Mesenchymal stem cell (in vitro differentiated cells and primary cell): Measurements from ENCODE around the gene SGPP2.

ENCODE experiments used
- DNase-seq: peaks from one replicate; pipeline ENCODE4 v3.0.0-alpha.2; 2013
- H2AFZ ChIP-seq: one replicate; pipeline ENCODE4 v1.6.1; 2013; ENCODE audit warnings: low read depth, mild to moderate bottlenecking, control low read depth, inconsistent platforms, low read length, moderate library complexity
- H2AK5ac ChIP-seq: 2 replicates; pipeline ENCODE4 v1.6.1; 2013; ENCODE audit warnings: low read length, moderate library complexity, mild to moderate bottlenecking, inconsistent platforms; ENCODE audit not compliant: severe bottlenecking
- H2BK120ac ChIP-seq: one replicate; pipeline ENCODE4 v1.6.1; 2013; ENCODE audit warnings: low read depth, mild to moderate bottlenecking, inconsistent platforms, low read length, moderate library complexity
- H2BK12ac ChIP-seq, 2 experiments: one replicate each; pipeline ENCODE4 v1.6.1; 2013; ENCODE audit warnings: inconsistent platforms in 2 of 2, low read length in 2 of 2, mild to moderate bottlenecking in 2 of 2, moderate library complexity in 2 of 2, control low read depth in 1 of 2
- H2BK15ac ChIP-seq: one replicate; pipeline ENCODE4 v1.6.1; 2013; ENCODE audit warnings: mild to moderate bottlenecking, low read depth, inconsistent platforms; ENCODE audit not compliant: poor library complexity, severe bottlenecking
- H2BK5ac ChIP-seq: 2 replicates; pipeline ENCODE4 v1.6.1; 2013; ENCODE audit warnings: low read depth, mild to moderate bottlenecking, low read length, control low read depth, inconsistent platforms; ENCODE audit not compliant: poor library complexity, severe bottlenecking
- H3K14ac ChIP-seq, 2 experiments: one replicate each; pipeline ENCODE4 v1.6.1; 2013; ENCODE audit warnings: inconsistent platforms in 2 of 2, low read length in 2 of 2, control low read depth in 1 of 2, mild to moderate bottlenecking in 1 of 2, moderate library complexity in 1 of 2
- H3K18ac ChIP-seq, 2 experiments: one replicate each; pipeline ENCODE4 v1.6.1; 2013; ENCODE audit warnings: inconsistent platforms in 2 of 2, low read length in 2 of 2, control low read depth in 1 of 2, low read depth in 1 of 2, mild to moderate bottlenecking in 1 of 2
- H3K23ac ChIP-seq, 2 experiments: one replicate each; pipeline ENCODE4 v1.6.1; 2013; ENCODE audit warnings: inconsistent platforms in 2 of 2, low read length in 2 of 2, mild to moderate bottlenecking in 2 of 2, moderate library complexity in 2 of 2, control low read depth in 1 of 2
- H3K27ac ChIP-seq: 2 replicates; pipeline ENCODE4 v1.5.1; 2013; ENCODE audit warnings: mild to moderate bottlenecking, moderate library complexity, low read length, control low read depth, inconsistent platforms; ENCODE audit not compliant: poor library complexity, severe bottlenecking
- H3K27me3 ChIP-seq, 2 experiments: 2 replicates each; pipeline versions ENCODE4 v1.6.1 to v1.7.0; 2013; ENCODE audit warnings: low read length in 2 of 2, mild to moderate bottlenecking in 2 of 2, moderate library complexity in 2 of 2, control low read depth in 1 of 2, inconsistent platforms in 1 of 2; ENCODE audit not compliant: control insufficient read depth in 1 of 2, insufficient read depth in 1 of 2
- H3K36me3 ChIP-seq, 2 experiments: 2 replicates each; pipeline versions ENCODE4 v1.6.1 to v1.7.0; 2013; ENCODE audit warnings: low read length in 2 of 2, control low read depth in 1 of 2, inconsistent platforms in 1 of 2, low read depth in 1 of 2, mild to moderate bottlenecking in 1 of 2; ENCODE audit not compliant: insufficient read depth in 2 of 2, control insufficient read depth in 1 of 2
- H3K4ac ChIP-seq, 2 experiments: one replicate each; pipeline ENCODE4 v1.6.1; 2013; ENCODE audit warnings: inconsistent platforms in 2 of 2, low read length in 2 of 2, mild to moderate bottlenecking in 2 of 2, moderate library complexity in 2 of 2, control low read depth in 1 of 2, low read depth in 1 of 2
- H3K4me1 ChIP-seq: 2 replicates; pipeline ENCODE4 v1.6.1; 2013; ENCODE audit warnings: low read depth, low read length, control low read depth; ENCODE audit not compliant: control insufficient read depth, insufficient read depth
- H3K4me2 ChIP-seq: 2 replicates; pipeline ENCODE4 v1.6.1; 2013; ENCODE audit warnings: low read length, mild to moderate bottlenecking, inconsistent platforms; ENCODE audit not compliant: poor library complexity, severe bottlenecking
- H3K4me3 ChIP-seq, 2 experiments: 2 replicates each; pipeline versions ENCODE4 v1.5.1 to v1.7.0; 2013; ENCODE audit warnings: low read length in 2 of 2, mild to moderate bottlenecking in 2 of 2, control low read depth in 1 of 2, low read depth in 1 of 2; ENCODE audit not compliant: insufficient read depth in 1 of 2
- H3K79me1 ChIP-seq: replicated peaks from 2 replicates; pipeline ENCODE4 v1.6.1; 2013; ENCODE audit warnings: mild to moderate bottlenecking, control low read depth, low read length, inconsistent platforms; ENCODE audit not compliant: poor library complexity, severe bottlenecking
- H3K9ac ChIP-seq: 2 replicates; pipeline ENCODE4 v1.7.0; 2013; ENCODE audit warnings: mild to moderate bottlenecking, low read length, moderate library complexity
- H3K9me3 ChIP-seq: 2 replicates; pipeline ENCODE4 v1.7.0; 2013; ENCODE audit warnings: mild to moderate bottlenecking, low read length; ENCODE audit not compliant: control insufficient read depth
- H4K8ac ChIP-seq: one replicate; pipeline ENCODE4 v1.6.1; 2013; ENCODE audit warnings: inconsistent platforms, mild to moderate bottlenecking, low read length, moderate library complexity
- H4K91ac ChIP-seq: one replicate; pipeline ENCODE4 v1.6.1; 2013; ENCODE audit warnings: mild to moderate bottlenecking, low read length, inconsistent platforms
- WGBS: methylation state at CpG from one replicate; pipeline ENCODE4 v1.1.7; 2013; ENCODE audit warnings: mixed read lengths; 5-methylcytosine and 5-hydroxymethylcytosine counted together

Gene SGPP2

DNA sequence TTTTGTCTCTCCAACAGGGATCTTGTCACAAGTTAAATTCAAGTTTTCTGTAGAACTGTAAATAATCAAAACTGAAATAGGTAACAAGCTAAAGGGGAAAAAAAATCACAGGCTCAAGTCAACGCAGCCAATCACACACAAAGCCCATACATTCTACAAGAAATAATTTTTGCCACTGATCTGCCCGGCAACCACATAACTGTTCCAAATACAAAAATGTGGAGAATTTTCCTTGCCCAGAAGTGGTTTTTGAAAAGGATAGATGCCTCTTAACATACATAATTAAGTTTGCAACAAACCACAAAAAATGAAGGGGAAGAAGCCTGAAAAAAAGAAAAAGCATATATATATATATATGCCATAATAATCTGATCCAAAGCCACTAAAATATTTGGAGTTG lies 171.2 kb downstream of the SGPP2 start:
- WGBS = no CpG with 5 or more reads among the region's 2 CpGs
- H2BK5ac ChIP-seq = no peak overlapping the region

DNA sequence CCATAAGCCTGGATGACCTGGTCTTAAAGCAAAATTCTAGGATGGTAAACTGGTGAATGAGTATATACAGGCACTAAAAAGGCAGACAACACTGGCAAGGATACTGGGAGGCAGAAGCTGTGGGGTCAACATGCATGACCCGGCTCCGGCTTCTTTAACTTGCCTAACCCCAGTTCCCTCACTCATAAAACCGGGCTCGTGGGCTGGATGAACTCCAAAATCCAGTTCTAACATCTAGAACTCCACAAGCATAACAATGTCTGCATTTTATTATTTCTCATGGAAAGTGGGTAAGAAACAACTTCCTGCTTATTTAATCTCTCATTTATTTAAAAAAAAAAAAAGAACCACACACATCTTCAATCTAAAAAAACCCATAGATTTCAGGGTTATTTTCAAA lies 174.3 kb downstream of the SGPP2 start:
- H3K4me2 ChIP-seq = no peak overlapping the region
- no peak overlapping the region for H3K27ac ChIP-seq
- no peak overlapping the region for H3K9ac ChIP-seq
- no peak for DNase-seq
- no peak overlapping the region for H2BK15ac ChIP-seq
- H3K4me1 ChIP-seq = no peaks in the 10 kb centered on the region
- H3K23ac ChIP-seq = no peak overlapping the region
- no peaks in the 10 kb centered on the region for H3K27me3 ChIP-seq
- no peak overlapping the region for H2AK5ac ChIP-seq
- no peak overlapping the region for H2BK5ac ChIP-seq
- H3K4ac ChIP-seq = no peak overlapping the region
- no peak overlapping the region for H2AFZ ChIP-seq
- H3K79me1 ChIP-seq = peaks cover 8% of the 10 kb centered on the region
- no peak overlapping the region for H4K91ac ChIP-seq
- H3K18ac ChIP-seq = no peak overlapping the region
- H3K4me3 ChIP-seq = no peak overlapping the region
- WGBS = 92% methylated on average over 4 of the region's 4 CpGs
- no peak overlapping the region for H2BK120ac ChIP-seq
- peak overlapping the region in 1 of 2 experiments; percentile 3 for H2BK12ac ChIP-seq
- peaks cover 1 to 42% of the 10 kb centered on the region in 2 experiments for H3K36me3 ChIP-seq
- H3K14ac ChIP-seq = no peak overlapping the region
- H3K9me3 ChIP-seq = no peaks in the 10 kb centered on the region
- H4K8ac ChIP-seq = no peak overlapping the region

More for the DNA sequence above, 171.2 kb downstream of the SGPP2 start:
- Histone ChIP-seq H3K18ac (no peak overlapping the region), H3K27me3 (no peaks in the 10 kb centered on the region), H2AFZ (no peak overlapping the region), H4K8ac (no peak overlapping the region), H3K79me1 (peaks cover 9% of the 10 kb centered on the region), H3K9ac (no peak overlapping the region), H3K4me2 (no peak overlapping the region), H3K4me1 (no peaks in the 10 kb centered on the region), H3K27ac (no peak overlapping the region), H4K91ac (no peak overlapping the region), H2AK5ac (no peak overlapping the region), H3K36me3 (peaks cover 4 to 63% of the 10 kb centered on the region in 2 experiments), H2BK120ac (no peak overlapping the region), H2BK15ac (no peak overlapping the region), H3K14ac (no peak overlapping the region), H2BK12ac (no peak overlapping the region), H3K4ac (no peak overlapping the region), H3K23ac (no peak overlapping the region), H3K9me3 (no peaks in the 10 kb centered on the region), H3K4me3 (no peak overlapping the region)
- no peak for DNase-seq

DNA sequence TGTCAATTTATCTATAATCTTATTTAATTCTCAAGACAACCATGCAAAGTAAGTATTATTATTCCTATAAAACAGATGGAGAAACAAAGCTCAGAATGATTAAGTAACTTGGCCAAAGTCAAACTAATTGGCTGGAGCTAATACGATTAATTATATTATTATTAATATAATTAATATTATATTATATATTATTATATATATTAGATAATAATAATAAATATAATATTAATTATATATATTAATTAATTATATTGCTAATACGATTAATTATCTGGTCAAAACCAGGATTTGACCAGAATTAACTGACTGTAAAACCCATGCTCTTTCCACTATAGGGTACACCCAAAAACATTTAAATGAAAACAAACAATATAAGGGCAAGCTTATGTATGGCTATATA lies 179.2 kb downstream of the SGPP2 start:
- peaks cover 5% of the 10 kb centered on the region for H3K79me1 ChIP-seq
- H4K8ac ChIP-seq = no peak overlapping the region
- no peak overlapping the region for H3K27ac ChIP-seq
- H3K14ac ChIP-seq = no peak overlapping the region
- H2BK120ac ChIP-seq = no peak overlapping the region
- no peaks in the 10 kb centered on the region for H3K4me1 ChIP-seq
- no peak for DNase-seq
- H2BK15ac ChIP-seq = no peak overlapping the region
- H4K91ac ChIP-seq = no peak overlapping the region
- no peak overlapping the region for H3K4me2 ChIP-seq
- H2BK12ac ChIP-seq = no peak overlapping the region
- H3K18ac ChIP-seq = no peak overlapping the region
- no peak overlapping the region for H2AFZ ChIP-seq
- no peak overlapping the region for H3K9ac ChIP-seq
- no peaks in the 10 kb centered on the region for H3K27me3 ChIP-seq
- H3K36me3 ChIP-seq = peaks cover 4 to 28% of the 10 kb centered on the region in 2 experiments
- no peak overlapping the region for H3K4me3 ChIP-seq
- WGBS = 100% methylated on average over 1 of the region's 2 CpGs
- H2AK5ac ChIP-seq = no peak overlapping the region
- H2BK5ac ChIP-seq = no peak overlapping the region
- no peak overlapping the region for H3K4ac ChIP-seq
- no peaks in the 10 kb centered on the region for H3K9me3 ChIP-seq
- no peak overlapping the region for H3K23ac ChIP-seq

DNA sequence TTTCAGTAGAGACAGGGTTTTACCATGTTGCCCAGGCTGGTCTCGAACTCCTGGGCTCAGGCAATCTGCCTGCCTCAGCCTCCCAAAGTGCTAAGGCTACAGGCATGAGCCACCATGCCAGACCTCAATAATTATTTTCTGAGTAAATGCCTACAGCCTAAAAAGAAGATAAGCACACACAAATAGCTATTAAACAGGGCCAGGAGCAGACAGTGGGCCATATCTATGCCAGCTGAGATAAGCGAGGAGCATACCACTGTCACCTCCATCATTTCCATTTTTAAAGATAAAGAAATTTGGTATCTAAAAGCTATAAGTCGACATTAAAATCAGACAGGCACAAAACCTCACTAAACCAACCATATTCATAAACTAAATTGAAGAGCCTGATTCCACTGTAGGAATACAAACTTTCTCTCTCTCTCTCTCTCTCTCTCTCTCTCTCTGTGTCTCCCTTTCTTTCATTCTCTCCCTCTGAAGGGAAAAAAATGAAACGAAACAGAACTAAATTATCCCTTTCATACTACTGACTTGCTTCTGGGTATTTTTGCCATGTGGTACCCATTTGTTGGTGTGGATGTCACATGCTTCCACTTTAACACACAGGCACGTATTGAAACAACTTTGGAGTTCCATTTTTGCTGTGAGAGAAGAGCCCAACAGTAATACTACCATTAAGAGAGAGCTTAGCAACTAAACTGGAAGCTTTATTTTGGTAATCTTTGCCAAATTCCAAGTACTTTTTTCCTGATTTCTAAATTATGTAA lies 180.6 kb downstream of the SGPP2 start:
- Histone ChIP-seq H3K9me3 (no peaks in the 10 kb centered on the region), H3K18ac (no peak overlapping the region), H3K14ac (no peak overlapping the region), H3K4me2 (no peak overlapping the region), H3K27me3 (no peaks in the 10 kb centered on the region), H2AK5ac (no peak overlapping the region), H4K91ac (no peak overlapping the region), H2BK120ac (no peak overlapping the region), H3K9ac (no peak overlapping the region), H3K36me3 (peaks cover 4 to 16% of the 10 kb centered on the region in 2 experiments), H2BK5ac (no peak overlapping the region), H2BK15ac (no peak overlapping the region), H4K8ac (no peak overlapping the region), H2BK12ac (no peak overlapping the region), H3K4me1 (no peaks in the 10 kb centered on the region), H3K79me1 (peaks cover 6% of the 10 kb centered on the region), H3K4me3 (no peak overlapping the region), H3K27ac (no peak overlapping the region), H2AFZ (no peak overlapping the region), H3K23ac (no peak overlapping the region), H3K4ac (no peak overlapping the region)
- no peak for DNase-seq
- 91% methylated on average over 3 of the region's 5 CpGs for WGBS
